GM19239 (cell line): ENCODE results near the gene SPIB.
"Not testable (repeated sequence)": the region's sequence is repeated elsewhere in the genome, so short reads cannot be mapped to it uniquely, and the experiment has no call there.

Source experiments
- DNase-seq: peaks from one replicate; pipeline ENCODE4 v3.0.0; 2011; ENCODE audit warnings: low spot score; ENCODE audit not compliant: insufficient read length
- FAIRE-seq: peaks from 2 replicates; lab custom pipeline; 2011; peaks lifted over from hg19 to GRCh38; lab: Jason Lieb, UNC

Gene SPIB

GRCh38 chr19:50461066-50461875, 42.5 kb downstream of the SPIB start:
- FAIRE-seq, result peak; percentile 96
- peak; percentile 94 for DNase-seq

- no peak for FAIRE-seq
- DNase-seq, result no peak
Measured at GRCh38 chr19:50462970-50463369, 44.2 kb downstream of the SPIB start.

GRCh38 chr19:50464348-50464747, 45.6 kb downstream of the SPIB start:
- DNase-seq (no peak), FAIRE-seq (no peak)

GRCh38 chr19:50465000-50465399, 46.3 kb downstream of the SPIB start:
- DNase-seq (no peak), FAIRE-seq (no peak)

- DNase-seq (no peak), FAIRE-seq (no peak)
Measured at GRCh38 chr19:50465986-50466705, 47.4 kb downstream of the SPIB start.

GRCh38 chr19:50466706-50467039, 47.9 kb downstream of the SPIB start:
- FAIRE-seq, result no peak
- no peak for DNase-seq

GRCh38 chr19:50467566-50467965, 48.8 kb downstream of the SPIB start:
- no peak for FAIRE-seq
- no peak for DNase-seq

GRCh38 chr19:50468818-50469217, 50.1 kb downstream of the SPIB start:
- FAIRE-seq (no peak), DNase-seq (no peak)

GRCh38 chr19:50473336-50473735, 54.6 kb downstream of the SPIB start:
- FAIRE-seq, result not testable (repeated sequence)

GRCh38 chr19:50475101-50475568, 56.4 kb downstream of the SPIB start:
- DNase-seq (no peak), FAIRE-seq (no peak)

More at GRCh38 chr19:50473336-50473735, 54.6 kb downstream of the SPIB start:
- not testable (repeated sequence) for DNase-seq

- no peak for DNase-seq
- no peak for FAIRE-seq
Measured at GRCh38 chr19:50475736-50476223, 57.0 kb downstream of the SPIB start.

- peak; percentile 80 for FAIRE-seq
- DNase-seq, result peak; percentile 100
Measured at GRCh38 chr19:50476224-50476906, 57.6 kb downstream of the SPIB start, which contains the start of the genes EMC10 and GARIN5A. Gene EMC10, plus strand, starts transcription at chr19:50476507. Its CDS starts 38 bp downstream, at chr19:50476545. Gene GARIN5A, minus strand, starts transcription at chr19:50476848. Its CDS starts 460 bp downstream, at chr19:50476388.

GRCh38 chr19:50476907-50477238, 58.1 kb downstream of the SPIB start:
- DNase-seq, result no peak
- FAIRE-seq, result no peak

- peak; percentile 8 for FAIRE-seq
- no peak for DNase-seq
Measured at GRCh38 chr19:50477751-50478515, 59.2 kb downstream of the SPIB start.

- DNase-seq (no peak), FAIRE-seq (no peak)
Measured at GRCh38 chr19:50478901-50479715, 60.4 kb downstream of the SPIB start.

- no peak for FAIRE-seq
- no peak for DNase-seq
Measured at GRCh38 chr19:50479761-50480251, 61.1 kb downstream of the SPIB start.

- no peak for FAIRE-seq
- no peak for DNase-seq
Measured at GRCh38 chr19:50480281-50481111, 61.8 kb downstream of the SPIB start.
